Right kidney (tissue), 9 donors: ENCODE measurements around the gene MMP20.
"Not testable (repeated sequence)": the region's sequence is repeated elsewhere in the genome, so short reads cannot be mapped to it uniquely, and the experiment has no call there.

ENCODE experiments used
- DNase-seq: peaks from one replicate; pipeline ENCODE4 v3.0.0-alpha.2; 2016
- long read RNA-seq, 8 donors: transcript quantifications; one replicate each; lab custom pipeline, GENCODE V29; 2026

MMP20 gene
- long read RNA-seq, donor 1 = 0 reads
- long read RNA-seq, donor 2 = 0 reads
- long read RNA-seq, donor 3 = 0 reads
- long read RNA-seq, donor 4 = 0 reads
- long read RNA-seq, donor 5 = 0 reads
- long read RNA-seq, donor 6 = 0 reads
- long read RNA-seq, donor 7 = 0 reads
- long read RNA-seq, donor 8 = 0 reads

- DNase-seq = no peak
Observed at GRCh38 chr11:102625177-102625576, at the start of gene MMP20. Gene MMP20, minus strand, starts transcription at chr11:102625332. Its CDS starts 13 bp downstream, at chr11:102625319.

DNA sequence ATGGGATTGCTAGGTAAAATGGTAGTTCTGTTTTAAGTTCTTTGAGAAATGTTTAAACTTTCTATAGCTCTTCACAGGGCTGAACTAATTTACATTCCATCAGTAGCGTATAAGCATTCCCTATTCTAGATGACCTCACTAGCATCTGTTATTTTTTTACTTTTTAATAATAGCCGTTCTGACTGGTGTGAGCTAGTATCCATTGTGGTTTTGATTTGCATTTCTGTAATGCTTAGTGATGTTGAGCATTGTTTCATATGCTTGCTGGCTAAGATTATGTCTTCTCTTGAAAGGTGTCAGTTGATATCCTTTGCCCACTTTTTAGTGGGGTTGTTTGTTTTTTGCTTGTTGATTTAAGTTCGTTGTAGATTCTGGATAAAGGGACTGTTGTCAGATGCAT is 44.5 kb upstream of the MMP20 start:
- DNase-seq = no peak

DNA sequence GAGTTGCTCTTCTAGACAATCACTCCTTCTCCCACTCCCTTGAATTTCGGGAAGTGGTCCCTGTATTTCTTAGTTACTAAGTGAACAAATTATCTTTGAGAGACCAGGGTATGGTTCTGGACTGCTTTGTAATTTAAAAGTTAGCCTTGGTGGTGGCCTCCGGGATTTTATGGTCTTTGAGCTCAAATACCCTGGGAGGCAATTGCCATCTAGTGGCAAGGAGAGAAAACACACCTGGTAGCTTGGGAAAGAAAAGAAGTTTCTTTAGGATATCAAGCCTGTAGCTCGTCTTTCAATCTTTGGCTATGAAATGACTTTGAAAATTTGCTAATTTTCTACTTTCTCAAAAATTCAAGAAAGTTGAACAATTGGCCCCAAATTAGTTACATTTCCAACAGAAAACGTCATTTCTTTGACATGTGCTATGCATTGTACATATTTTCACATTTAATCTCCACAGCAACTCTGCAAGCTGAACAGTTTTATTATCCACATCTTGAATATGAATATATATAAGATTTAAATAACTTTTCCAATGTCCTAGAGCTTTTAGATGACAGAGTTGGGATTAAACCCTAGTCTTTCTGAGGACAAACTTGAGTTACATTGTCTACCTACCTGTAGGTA is 41.3 kb upstream of the MMP20 start:
- peak; percentile 11 for DNase-seq

DNA sequence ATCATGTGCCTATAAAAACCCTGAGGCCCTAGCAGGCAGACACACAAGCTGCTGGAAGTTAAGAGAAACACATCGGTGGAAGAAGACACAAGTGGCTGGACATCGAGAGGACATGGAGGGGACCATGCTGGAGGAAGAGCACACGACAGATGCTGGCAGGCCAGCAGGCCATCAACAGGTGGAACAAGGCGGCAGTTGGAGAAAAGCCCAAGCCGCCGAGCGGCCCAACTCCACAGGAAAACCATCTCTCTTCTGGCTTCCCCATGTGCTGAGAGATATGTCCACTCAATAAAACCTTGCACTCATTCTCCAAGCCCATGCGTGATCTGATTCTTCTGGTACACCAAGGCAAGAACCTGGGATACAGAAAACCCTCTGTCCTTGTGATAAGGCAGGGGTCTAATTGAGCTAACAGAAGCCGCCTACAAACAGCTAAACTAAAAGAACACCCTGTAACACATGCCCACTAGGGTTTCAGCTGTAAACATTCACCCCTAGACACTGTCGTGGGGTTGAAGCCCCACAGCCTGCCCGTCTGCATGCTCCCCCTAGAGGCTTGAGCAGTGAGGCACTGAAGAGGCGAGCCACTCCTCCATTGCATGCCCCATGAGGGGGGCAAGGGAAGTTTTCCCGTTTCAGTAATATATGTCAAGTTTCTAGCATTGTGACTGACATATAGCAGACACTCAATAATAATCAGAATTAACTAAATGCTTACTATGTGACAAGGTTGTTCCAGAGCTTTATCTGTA is 39.0 kb upstream of the MMP20 start:
- DNase-seq = no peak

DNA sequence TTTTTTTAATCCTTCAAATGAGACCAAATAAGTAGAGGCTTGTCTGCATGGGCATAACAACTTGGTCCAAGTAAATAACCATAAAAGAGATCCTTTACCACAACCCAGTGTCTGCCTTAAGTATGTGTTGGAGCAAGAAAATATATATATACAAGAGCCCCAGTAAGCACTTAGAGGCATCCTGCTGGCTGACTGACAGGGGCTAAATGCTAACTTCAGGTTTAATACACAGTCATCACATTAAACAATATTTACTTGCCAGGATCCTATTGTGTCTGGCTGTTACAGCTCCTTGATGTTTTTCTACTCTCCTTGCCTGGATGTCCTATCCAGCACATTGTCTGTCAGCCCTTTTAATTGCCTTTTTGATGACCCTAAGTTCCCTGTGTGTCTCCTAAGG is 37.5 kb upstream of the MMP20 start:
- DNase-seq = no peak

DNA sequence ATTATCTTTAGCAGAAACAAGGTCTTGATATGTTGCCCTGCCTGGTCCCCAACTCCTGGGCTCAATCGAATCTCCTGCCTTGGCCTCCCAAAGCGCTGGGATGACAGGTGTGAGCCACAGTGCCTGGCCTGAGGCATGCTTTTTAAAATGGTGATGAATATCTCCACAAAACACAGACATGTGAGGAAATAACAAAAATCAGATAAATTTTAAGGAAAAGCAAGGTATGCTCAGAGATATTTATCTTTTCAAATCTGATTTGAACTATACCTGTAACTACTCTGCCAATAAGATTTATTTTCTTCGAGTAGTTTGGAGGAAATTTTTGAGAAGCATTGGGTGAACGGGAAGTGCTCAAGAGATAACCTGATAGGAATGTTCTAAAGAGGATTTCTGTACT is 35.9 kb upstream of the MMP20 start:
- DNase-seq = no peak

GRCh38 chr11:102656528-102656927 is 31.4 kb upstream of the MMP20 start:
- no peak for DNase-seq

DNA sequence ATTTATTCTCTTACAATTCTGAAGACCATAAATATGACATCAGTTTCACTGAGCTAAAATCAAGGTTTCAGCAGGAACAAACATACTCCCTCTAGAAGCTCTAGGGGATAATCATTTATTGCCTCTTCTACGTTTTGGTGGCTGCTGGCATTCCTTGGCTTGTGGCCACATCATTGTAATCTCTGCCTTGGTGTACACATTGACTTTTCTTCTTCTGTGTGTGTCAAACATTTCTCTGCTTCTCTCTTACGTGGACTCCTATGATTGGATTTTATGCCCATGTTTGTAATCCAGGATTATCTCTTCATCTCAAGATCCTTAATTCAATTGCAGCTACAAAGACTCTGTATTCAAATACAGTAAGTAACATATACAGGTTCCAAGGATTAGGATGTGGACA is 30.4 kb upstream of the MMP20 start:
- DNase-seq = no peak

GRCh38 chr11:102654761-102655160 is 29.6 kb upstream of the MMP20 start:
- no peak for DNase-seq

GRCh38 chr11:102653744-102654291 is 28.7 kb upstream of the MMP20 start:
- no peak for DNase-seq

DNA sequence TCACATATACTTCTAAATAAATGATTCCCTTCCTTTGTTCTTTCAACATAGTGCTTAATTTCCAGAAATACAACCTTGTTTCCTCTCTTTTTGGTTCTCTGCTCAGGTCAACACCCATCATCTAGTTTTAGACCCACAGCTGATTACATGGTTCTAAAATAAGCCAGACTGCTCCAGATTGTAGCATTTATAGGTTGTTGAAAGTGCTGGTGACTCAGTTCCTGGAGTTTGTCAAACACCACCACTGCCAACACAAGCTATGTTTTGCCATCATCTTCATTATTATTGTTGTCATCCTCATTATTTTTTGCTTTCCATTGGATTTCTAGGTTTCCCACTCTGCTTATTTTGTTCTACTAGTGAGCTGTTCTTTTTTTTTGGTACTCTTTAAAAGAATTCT is 22.3 kb upstream of the MMP20 start:
- DNase-seq = no peak

DNA sequence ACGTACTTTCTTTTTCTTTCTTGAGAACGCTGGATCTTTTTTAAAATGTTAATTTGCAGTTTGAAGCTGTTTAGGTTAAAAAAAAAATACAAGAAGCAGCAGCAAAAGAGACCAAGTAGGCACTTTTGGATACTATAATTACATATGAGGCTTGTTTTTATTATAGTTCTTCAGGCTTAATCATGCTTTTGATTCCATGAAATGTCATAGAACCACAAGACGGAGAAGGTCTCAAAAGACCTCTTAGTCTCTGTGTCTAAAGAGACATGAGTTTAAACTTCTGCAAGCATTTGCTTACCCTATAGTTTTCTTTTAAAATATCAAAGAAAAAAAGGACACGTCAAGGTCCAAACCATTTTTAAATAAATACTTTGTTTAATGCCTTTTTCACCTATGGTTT is 18.8 kb upstream of the MMP20 start:
- DNase-seq = no peak

DNA sequence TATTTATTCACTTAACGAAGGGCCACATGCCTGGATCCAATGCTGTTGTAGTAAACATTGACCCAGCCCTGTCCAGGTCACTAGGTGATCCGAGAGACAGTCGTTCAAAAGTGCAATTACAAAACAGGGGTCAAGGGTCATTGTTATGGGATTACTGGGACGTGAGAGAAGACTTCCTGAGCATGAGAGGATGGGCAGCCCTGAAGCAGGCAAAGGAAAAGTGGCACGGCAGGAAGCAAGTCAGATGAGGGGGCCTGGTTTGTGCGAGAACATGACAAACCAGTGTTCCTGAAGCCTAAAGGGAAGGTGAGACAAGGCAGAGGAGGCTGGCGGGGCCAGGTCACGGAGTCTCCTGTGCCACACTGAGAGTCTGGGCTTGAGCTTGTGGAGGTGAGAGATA is 15.8 kb upstream of the MMP20 start:
- DNase-seq = no peak

DNA sequence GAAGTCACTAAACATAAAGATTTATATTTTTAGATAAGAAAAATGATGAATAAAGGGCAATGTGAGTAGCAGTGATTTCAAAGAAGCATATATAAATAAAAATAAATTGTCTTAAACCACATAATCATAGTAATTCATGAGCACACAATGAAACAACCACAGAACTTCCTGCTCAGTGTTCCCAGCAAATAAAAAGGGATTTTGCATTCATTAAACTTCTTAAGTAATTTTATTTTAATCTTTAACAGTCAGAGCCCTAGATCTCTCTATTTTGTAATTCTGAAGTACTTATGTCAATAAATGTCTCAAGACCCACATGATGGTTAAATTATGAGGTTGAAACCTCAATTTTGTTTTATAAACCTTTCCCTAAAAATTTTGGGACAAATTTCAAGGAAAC is 14.5 kb upstream of the MMP20 start:
- no peak for DNase-seq

DNA sequence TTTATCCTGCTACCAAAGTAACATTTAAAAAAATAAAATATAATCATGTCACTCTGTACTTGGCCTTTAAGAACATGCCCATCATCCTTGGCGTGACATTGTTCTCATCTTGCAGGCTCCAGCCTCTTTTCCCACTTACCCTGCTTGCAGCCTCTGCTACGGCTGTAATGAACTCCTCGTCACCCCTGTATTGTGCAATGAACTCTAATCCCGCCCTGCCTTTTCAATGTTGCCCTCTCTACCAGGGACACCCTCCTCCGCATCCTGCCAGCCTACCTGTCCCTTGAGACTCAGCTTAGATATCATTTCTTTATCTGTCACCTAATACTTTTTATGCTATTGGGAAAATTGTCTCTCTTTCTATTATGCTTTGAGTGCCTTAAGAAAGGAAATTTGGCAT is 12.6 kb upstream of the MMP20 start:
- DNase-seq = no peak

- DNase-seq = no peak
Observed at GRCh38 chr11:102633385-102634026, 8.4 kb upstream of the MMP20 start.

DNA sequence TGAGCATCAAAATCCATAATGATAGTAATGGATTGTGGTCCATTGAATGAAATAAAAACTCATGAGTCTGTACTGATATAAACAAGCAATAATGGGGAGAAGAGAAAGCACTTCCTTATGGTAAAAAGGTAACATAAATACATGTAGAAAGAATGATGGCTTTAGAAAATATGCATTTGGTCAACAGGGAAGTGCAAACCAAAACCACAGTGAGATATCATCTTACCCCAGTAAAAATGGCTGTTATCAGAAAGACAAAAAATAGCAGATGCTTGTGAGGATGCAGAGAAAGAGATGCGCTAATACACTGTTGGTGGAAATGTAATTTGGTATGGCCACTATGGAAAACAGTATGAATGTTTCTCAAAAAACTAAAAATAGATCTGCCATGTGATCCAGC is 6.9 kb upstream of the MMP20 start:
- no peak for DNase-seq

DNA sequence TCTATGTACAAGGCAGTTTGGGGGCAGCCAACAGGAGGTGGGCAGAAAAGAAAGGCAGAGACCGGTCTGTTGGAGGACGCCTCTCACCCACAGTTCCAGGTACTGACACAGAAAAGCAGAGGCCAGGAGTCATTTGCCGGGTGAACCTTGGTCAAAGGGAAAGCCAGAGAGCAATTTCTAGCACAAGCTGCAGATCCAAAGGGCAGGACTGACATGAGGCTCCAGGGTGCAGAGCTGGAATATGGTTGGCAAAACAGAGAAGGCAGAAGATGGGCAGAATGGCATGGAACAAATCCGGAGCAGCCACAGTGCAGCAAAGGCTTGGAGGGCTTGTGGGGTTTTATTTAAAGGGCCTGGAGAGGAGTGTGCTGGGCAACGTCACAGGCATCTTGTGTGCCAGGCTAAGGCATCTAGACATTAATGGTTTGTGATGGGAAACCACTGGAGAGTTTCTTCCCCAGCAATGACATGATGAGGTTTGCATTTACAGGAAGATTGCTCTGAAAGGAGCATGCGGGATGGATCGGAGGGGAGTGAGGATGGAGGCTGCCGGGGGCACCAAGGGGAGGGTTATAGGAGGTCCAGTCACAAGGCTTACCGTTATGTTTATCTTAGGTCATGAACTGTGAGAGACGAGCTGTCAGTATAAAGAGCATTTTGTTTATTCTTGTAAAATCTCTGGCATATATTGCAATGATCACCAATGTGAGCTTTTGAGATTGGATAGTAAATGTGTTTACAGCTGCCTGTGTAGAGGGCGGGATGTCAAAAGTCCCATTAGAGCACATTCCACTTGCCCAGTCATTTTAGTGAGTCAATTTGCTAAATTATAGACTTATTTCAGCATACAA is 5.7 kb upstream of the MMP20 start:
- DNase-seq = no peak

DNA sequence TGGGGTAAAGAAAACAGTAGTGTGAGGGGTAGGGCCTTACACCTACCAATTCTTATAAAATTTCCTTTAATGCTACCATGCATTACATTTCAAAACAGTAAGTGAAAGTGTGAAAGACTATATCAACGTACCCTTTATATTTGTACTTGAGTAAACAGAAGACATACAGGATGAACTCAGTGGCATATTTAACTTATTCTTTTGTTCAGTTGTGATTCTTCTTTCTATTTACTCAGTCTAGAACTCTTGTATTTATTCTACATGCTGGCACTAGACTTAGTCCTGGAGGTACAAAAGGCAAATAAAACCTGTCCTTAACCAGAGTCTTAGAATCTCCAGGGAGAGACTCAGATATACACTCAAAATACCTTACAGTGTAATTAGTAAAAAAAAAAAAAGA is 4.8 kb upstream of the MMP20 start:
- not testable (repeated sequence) for DNase-seq

DNA sequence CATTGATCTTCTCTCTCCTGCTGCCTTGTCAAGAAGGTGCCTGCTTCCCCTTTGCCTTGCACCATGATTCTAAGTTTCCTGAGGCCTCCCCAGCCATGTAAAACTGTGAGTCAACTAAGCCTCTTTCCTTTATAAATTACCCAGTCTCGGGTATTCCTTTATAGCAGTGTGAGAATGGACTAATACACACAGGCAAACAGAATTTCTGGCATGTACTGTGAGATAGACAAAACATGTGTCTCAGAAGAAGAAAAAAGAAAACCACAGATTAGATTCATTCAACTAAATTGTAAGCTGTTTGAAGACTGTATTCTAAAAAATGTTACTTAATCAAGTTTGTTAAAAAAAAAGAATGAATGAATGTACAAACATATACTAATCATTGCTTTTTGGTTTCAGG is 1.5 kb upstream of the MMP20 start:
- DNase-seq = no peak

- DNase-seq = no peak
Observed at GRCh38 chr11:102623998-102624397, 1.1 kb downstream of the MMP20 start.

DNA sequence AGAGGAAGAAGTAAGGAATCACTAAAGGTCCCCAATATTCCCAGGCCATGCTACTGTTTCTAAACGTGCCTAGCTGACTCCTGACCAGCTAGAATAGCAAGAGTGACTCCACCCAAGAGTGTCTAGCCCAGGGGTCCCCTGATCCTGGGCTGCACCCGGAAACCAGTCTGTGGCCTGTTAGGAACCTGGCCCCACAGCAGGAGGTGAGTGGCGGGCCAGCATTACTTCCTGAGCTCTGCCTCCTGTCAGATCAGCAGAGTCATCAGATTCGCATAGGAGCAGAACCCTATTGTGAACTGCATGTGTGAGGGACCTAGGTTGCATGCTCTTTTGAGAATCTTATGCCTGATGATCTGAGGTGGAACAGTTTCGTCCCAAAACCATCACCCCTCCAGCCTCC is 2.0 kb downstream of the MMP20 start:
- DNase-seq = no peak
